SW480 (cell line): ENCODE results near the gene EMC6.

Experiments
- DNase-seq: peaks from one replicate; pipeline ENCODE4 v3.0.0-alpha.2; 2016; ENCODE audit warnings: low spot score

EMC6 gene

DNA sequence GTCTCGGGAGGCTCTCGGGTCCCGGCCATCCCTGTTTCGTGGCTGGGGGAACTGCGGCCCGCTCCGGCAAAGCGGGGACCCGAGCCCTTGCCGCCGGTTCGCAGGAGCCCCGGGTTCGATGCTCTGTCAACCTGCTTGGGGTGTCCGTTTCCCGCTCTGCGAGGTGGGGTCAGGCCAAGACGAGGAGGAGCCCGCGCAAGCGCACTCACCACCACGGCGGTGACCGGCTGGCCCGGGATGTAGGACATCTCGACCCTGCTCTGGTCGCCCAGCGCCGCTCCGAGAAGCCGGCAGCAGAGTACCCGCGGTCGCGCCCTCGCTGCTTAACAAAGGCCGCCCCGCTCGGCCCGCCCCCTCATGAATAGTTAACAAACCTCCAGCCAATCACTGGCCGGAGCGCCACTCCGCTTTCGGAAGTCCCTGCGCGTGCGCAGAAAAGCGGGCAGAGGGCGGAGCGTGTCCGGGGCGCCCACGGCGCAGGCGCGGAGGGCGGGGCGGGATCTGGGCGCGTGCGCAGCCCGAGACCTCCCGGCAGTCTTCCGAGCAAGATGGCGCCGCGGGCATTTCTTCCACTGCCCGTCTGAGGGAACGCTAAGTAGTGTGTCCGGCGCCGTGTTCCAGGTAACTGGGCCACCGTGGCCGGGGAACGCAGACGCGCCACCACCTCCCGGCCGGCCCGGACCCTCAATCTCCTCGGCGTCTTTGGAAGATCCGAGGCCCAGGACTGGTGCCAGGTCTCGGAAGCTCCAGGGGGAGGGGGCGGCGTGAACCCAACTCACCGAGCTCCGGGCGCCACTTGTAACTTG lies at the start of gene EMC6, which contains the start of gene TAX1BP3:
EMC6 (plus strand) TSS at position 534 of the 806 bp plus-strand sequence. CDS start 335 bp downstream, outside the sequence.
TAX1BP3 (minus strand) TSS at position 300 of the 806 bp plus-strand sequence; CDS start at position 248, 52 bp downstream.
- peak; percentile 97 for DNase-seq

DNA sequence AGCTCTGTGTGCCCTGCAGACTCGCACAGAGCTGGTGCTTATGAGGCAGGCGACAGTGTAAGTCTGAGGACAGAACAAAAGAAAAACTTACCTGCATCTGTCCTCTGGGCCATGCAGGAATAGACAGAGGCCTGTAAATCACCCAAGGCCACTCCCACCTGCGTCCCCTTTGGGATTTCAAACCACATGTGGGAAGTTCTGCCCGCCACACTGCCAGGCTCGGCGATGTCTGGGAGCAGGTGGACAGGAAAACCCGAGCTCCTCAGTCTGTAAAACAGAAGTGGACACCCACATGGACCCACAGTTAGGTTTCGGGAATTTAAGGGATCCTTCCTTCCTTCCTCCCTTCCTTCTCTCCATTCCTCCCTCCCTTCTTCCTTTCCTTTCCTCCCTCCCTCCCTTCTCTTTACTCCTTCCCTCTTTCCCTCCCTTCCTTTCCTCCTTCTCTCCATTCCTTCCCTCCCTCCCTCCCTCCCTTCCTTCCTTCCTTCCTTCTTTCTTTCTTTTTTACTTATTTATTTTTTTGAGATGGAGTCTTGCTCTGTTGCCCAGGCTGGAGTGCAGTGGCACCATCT lies 47.4 kb upstream of the EMC6 start:
- no peak for DNase-seq

DNA sequence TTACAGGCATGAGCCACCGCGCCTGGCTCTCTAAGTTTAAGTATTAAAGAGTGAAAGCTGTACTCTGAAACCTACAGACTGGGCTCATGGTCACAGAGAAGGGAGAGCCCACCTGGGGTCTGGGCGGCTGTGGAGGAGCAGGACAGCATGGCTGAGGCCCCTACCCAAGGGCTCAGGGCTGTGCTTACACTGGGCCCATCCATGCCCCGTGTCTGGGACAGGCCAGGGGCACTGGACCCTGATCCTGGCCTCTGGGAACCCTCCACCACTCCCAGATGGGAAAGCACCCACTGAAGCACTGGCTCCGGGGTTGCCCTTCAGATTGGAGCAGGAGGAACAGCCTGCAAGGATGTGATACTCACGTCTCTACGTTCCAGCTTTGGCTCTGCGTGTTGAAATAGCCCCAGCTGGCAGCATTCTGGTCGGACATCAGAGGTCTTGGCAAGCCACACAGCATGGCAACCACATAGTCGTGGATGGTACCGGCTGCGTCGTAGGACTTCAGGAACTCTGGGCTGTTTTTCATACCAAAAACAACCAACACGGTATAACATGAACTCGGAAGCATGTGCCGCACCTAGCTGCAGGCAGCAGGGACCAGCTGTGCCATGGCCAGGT lies 45.5 kb upstream of the EMC6 start:
- DNase-seq: no peak

DNA sequence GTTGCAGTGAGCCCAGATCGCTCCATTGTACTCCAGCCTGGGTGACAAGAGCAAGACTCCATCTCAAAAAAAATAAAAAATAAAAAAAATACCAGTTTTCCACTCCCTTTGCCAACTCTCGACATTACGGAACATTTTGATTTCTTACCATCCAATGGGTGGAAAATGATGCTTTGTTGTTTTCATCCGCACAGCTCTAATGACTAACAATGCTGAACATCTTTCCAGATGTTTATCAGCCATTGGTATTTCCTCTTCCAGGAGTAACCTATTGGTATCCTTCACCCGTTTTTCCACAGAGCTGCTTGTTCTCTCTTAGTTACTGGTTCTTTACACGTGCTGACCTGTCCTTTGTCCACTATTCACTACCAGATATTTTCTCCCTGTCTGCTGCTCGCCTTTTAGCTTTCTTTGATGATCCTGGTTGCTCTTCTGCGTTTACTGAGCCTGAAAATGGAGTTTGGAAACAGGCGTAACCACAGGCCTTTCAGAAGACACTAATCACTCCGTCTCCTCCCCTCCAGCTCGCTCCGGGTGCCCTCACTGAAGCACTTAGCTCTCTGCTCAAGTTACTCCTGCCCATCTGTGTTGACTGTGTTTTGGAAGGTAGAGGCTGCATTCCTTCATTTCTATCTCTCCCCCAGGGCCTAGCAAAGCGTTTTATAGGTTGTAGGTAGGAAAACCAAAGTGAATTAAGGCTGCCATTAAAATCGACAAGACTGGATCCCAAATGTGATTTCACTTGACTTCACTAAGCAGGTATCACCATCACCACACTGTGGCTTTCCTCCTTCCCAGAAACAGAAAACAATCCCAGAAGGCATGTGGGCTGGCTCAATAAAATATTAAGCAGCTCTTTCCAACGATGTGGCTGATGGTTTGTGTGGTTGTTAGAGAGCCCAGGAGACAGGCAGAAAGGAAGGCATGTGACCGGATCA lies 41.5 kb upstream of the EMC6 start:
- no peak for DNase-seq

DNA sequence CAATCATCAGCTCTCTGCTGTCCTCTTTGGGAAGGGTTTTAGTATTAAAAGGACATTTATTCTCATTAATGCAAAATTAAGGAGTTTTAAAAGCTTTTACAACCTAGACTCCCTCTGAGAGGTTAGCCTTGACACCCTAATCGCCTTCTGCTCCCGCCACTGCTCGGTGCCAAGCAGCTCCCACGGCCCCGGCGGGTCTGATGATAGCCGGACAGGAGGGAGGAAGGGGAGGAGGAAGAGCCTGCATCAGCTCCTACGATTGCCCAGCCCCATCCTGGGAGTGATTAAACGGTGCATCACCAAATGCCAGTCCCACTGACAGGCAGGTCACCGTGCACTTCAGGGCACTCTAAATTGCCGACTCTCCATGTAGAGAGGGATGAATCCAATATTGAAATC lies 40.8 kb upstream of the EMC6 start:
- no peak for DNase-seq

DNA sequence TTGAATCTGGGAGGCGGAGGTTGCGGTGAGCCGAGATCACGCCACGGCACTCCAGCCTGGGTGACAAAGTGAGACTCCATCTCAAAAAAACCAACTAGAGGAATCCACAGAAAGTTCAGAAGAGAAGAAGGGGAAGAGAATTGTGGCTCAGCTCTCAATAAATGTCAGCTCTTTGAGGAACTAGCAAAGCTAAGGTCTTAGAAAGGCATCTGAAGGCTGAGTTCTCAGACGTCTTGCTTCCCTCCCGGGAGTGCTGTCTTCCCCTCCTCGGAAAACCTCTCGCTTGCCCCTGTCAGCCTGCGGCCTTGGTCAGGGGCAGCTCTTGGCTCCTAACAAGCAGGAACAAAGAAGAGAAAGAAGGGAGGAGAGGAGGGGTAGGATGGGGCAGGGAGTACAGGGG lies 37.8 kb upstream of the EMC6 start:
- no peak for DNase-seq

DNA sequence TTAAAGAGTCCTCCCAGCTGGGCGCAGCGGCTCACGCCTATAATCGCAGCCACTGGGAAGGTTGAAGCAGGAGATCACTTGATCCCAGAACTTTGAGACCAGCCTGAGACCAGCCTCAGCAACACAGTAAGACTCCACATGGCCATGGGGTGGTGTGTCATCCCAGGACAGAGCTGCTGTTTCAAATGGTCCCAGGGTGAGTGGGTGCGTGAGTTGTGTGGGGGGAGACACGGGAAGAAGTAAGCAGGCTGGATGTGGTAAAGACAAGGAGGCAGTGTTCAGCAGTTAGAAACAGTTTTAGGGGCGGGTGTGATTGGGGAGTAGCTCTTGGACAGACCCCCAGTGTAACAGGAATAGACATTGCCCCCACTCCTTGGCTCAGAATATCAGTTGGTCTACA lies 36.3 kb upstream of the EMC6 start:
- no peak for DNase-seq

DNA sequence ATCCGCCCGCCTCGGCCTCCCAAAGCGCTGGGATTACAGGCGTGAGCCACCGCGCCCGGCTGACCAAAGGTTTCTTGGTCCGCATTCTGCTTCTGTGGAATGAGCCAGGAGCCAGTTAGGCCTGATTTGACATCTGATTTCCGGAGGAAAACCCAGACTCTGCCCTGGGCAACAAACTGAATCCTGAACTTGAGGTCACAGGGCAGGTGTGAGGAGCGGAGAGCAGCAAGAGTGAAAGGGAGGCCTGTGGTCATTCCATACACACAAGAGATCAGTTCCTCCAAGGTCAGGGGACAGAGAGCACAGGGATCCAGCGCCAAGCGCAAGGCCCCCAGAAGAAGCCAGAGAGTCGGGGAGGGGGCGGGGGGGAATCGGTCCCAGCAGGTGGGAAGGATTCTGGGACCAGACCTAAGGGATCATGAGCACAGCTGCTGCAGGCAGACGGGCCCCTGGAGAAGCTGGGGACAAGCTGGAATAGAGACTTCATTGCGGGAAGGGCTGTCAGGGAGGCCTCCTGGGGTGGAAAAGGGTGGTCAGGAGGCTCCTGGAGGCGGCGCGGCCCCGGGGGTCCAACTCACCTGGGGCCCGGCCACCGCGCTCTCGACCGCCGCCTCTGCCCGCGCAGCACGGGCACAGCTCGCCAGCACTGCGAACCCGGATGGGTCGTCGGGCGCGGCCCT lies 33.0 kb upstream of the EMC6 start:
- no peak for DNase-seq

DNA sequence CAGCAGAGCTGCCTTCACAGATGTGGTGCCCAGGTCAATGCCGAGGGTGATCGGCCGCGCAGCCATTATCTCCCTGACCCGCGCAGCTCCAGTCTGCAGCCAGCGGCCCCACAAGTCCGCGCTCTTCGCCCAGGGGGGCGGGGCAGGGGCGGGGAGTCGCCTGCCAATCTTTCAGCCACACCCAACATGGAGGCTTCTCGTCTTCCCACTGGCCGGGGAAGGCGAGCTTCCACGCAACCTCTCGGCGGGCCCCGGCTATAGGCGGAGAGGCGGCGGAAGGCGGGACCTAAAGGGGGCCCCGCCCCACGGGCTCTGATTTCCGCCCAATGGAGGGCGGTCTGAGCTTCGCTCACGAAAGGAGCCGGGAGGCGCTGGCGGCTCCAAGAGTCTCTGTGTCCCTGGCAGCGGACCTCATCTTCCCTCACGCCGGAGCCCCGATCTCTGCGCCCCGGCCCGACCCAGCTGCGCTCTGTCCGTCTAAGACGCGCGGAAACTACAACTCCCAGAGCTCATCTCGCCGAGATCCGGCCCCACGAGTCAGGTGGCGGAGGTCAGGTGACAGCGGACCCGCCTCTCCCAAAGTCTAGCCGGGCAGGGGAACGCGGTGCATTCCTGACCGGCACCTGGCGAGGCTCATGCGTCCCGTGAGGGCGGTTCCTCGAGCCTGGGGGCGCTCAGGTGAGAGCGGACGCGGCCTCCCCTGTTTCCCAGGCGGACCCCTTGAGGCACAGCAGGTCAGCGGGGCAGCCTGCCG lies 32.3 kb upstream of the EMC6 start, which contains the start of the genes CTNS and SHPK:
CTNS (plus strand) TSS at position 607 of the 754 bp plus-strand sequence. CDS start 3,447 bp downstream, outside the sequence.
SHPK (minus strand) TSS at position 97 of the 754 bp plus-strand sequence; CDS start at position 66, 31 bp downstream.
- DNase-seq: peak; percentile 97

DNA sequence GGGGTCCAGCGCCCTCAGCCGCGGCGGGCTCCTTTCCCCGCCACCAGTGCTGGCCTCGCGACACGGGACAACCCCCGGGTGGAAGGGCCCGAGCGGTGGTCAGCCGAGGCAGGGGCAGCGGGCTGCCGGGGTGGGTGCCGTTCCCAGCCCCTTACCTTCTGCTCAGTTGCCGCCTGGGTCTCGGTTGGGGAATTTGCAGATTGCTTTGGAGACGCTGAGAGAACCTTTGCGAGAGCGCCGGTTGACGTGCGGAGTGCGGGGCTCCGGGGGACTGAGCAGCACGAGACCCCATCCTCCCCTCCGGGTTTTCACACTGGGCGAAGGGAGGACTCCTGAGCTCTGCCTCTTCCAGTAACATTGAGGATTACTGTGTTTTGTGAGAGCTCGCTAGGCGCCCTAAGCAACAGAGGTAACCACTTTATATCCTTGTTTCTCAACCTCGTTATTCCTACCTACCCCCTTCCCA lies 31.7 kb upstream of the EMC6 start:
- DNase-seq: no peak

DNA sequence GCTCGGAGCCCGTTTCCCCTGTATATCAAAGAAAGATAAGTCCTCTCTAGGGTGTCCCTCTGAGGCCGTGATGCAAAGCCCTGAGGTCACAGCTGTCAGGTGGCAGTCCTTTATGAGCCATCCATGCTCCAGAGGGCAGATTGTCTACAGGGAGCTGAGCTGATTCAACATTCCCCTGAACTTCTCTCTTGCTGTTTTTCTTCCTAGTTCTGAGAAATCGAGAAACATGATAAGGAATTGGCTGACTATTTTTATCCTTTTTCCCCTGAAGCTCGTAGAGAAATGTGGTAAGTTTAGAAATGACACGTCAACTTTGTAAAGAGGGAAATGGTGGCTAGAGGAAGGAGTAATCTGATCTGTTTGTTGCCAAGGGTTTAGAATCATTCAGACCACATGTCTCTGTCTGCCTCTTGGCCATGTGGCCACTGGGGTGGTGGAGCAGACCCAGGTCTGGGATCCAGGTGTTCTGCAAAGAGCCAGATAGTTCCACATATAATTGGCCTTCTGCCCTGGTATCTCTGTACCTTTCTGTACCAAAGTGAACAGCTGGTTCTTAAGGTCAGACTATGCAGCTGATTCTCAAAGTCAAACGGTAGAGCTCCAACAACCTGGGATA lies 28.5 kb upstream of the EMC6 start:
- DNase-seq: no peak

DNA sequence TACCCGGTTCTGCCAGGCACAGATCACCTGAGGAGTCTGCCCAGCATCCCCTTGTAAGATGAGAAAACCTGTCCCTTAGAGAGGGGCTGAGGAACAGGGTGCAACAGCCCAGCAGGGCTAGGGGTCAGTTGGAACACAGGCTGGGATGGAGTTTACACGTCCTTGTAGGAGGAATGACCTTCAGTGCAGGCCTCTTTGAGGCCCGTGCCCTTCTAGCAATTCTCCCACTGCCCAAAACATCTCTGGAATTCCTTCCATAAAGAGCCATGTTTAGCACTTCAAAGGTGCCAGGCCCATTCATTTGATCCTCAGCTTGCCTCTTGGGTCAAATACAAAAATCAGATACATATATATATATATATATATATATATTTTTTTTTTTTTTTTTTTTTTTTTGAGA lies 27.6 kb upstream of the EMC6 start:
- DNase-seq: no peak

DNA sequence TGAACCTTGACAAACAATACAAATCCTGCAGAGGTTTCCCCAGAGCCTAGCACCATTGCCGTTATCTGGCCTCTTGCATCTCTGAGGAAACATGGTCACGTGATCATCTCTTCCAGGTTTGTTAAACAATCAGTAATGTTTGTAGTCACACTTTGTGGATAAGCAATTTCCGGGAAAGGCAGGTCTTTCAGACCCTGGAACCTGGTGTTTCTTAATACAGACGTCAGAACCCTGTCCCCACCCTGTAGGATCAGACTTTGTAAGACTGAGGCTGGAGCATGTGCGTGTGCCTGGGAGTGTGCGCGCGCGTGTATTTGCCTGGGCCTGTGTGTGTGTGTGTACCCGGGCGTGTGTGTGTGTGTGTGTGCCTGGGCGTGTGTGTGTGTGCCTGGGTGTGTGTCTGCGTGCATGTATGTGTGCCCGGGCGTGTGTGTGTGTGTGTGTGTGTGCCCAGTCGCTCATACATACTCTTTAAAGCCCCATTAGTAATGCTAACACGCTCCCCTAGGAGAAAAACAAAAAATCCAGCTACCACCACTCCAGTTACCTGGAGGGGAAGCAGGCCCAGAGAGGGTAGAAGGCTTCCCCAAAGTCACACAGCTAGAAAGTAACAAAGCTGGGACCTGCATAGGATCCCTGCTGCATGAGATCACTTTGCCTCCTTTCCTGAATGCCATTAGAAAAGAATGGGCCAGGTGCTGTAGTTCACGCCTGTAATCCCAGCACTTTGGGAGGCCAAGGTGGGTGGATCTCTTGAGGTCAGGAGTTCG lies 26.7 kb upstream of the EMC6 start:
- no peak for DNase-seq

DNA sequence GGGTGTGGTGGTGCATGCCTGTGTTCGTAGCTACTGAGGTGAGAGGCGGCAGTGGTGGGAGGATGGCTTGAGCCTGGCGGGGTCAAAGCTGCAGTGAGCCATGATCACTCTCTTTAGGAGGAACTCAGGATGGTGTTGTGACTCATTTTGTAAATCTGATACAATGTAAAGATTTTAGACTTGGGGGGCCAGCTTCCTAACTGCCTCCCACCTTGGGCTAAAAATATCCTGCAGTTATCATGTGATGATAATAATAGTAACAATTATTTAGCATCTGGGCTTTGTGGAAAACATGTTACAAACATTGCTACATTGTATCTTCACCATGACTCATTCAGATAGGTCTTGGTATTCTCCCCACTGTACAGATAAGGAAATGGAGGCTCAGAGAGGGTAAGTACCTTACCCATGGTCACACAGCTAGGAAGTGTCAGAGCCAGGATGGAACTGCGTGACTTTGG lies 24.7 kb upstream of the EMC6 start:
- no peak for DNase-seq

DNA sequence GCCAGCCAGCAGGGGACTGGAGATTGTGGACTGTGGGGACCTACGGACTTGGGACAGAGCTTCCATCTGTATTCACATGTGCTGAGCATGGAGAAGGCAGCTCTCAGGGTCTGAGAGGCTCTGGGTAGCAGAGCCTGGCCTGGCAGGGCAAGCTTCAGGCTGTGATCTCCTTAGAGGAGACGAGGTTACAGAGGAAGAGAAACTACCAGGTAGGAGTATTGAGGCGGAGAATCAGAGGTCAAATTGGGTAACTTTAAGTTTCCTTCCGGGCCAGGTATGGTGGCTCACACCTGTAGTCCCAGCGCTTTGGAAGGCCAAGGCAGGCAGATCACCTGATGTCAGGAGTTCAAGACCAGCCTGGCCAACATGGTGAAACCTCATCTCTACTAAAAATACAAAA lies 23.3 kb upstream of the EMC6 start:
- DNase-seq: no peak

DNA sequence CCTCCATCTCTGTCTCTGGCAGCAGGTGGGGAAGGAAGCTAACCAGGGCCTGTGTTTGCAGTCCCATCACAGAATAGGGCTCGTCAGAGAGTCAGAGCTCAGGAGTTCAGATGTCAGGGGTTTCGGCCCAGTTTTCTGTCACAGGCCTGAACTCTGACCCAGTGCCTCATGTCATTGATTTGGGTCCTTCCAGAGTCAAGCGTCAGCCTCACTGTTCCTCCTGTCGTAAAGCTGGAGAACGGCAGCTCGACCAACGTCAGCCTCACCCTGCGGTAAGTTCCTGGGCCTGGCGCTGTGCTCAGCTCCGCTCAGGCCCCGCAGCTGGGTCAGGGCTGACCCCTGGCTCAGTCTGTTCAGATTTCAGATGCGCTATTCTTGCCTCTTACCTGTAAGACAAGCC lies 21.4 kb upstream of the EMC6 start:
- no peak for DNase-seq

DNA sequence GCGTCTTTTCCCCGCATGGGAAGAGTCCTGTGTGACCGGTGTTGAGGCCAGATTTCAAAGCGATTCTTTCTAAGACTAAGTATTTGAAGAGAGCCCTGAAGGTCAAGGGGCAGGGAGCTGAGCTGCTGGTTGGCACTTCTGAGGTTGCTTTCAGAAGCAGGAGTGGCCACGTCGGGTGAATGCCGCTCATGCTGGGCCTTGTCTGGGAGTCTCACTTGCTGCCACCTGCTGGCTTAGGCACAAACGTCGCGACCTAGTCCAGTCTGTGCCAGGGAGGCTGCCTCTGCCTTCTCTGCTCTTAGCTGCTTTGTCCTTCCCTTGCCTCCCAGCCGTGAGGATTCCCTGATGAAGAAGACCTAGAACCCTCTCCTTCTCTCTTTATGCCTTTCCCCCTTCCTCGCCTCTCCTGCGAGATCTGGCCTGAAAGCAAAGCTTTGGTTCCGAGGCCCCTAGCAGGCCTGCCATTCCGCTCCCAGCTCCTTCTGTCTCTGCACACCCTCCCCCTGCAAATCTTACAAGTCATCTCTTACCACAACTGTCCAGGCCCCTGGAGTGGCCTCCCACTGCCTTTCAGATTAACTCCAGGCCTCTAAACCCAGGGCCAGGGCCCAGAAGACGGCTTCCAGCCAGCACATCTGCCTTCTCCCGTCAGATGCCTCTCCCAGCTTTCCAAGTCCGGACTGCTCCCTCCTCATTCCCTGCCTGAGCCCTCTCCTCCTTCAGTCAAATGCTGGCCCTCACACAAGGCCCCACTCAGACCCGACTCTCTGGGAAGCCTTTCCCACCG lies 20.6 kb upstream of the EMC6 start:
- peak; percentile 39 for DNase-seq

DNA sequence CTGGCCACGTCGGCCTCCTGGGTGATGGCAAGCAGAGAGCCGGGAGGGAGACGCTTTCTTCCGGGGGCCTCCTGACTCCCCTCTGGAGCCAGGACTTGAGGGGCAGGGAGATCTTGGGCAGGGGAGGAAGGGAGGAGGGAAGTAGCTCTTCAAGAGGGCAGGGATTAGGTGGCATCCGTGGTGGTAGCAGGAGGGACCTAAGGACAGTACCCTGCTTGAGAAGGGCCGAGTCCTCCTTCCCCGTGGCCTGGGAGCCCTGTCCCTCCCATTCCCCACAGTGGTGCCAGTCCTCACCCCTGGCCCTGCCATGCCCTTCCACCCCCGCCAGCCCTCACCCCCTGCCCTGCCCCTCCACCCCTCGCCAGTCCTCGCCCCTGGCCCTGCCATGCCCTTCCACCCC lies 12.8 kb upstream of the EMC6 start:
- DNase-seq: no peak
